GM19372 (cell line): Measurements from ENCODE around the gene IPO13.

Experiments used
- ATAC-seq: cut with Tn5 transposase; IDR thresholded peaks from one replicate; pipeline ENCODE4 v1.9.1; 2021; ENCODE audit warnings: mild to moderate bottlenecking, low read depth, moderate library complexity; ENCODE audit not compliant: unreplicated experiment

The IPO13 gene

GRCh38 chr1:43946236-43947060, at the start of gene IPO13:
Gene IPO13 (plus strand): TSS chr1:43946950. CDS start chr1:43947601, 651 bp downstream.
- peak; percentile 93 for ATAC-seq

- ATAC-seq: no peak
Measured at GRCh38 chr1:43898981-43899380, 47.8 kb upstream of the IPO13 start.

- ATAC-seq: no peak
Measured at GRCh38 chr1:43900386-43900785, 46.4 kb upstream of the IPO13 start.

GRCh38 chr1:43901196-43901961, 45.4 kb upstream of the IPO13 start:
- no peak for ATAC-seq

GRCh38 chr1:43902058-43902831, 44.5 kb upstream of the IPO13 start:
- no peak for ATAC-seq

GRCh38 chr1:43904660-43905551, 41.8 kb upstream of the IPO13 start:
- no peak for ATAC-seq

- no peak for ATAC-seq
Measured at GRCh38 chr1:43908226-43908625, 38.5 kb upstream of the IPO13 start.

GRCh38 chr1:43908858-43909257, 37.9 kb upstream of the IPO13 start:
- no peak for ATAC-seq

- no peak for ATAC-seq
Measured at GRCh38 chr1:43910343-43910742, 36.4 kb upstream of the IPO13 start.

GRCh38 chr1:43912607-43913006, 34.1 kb upstream of the IPO13 start:
- no peak for ATAC-seq

GRCh38 chr1:43913051-43913501, 33.7 kb upstream of the IPO13 start:
- no peak for ATAC-seq

GRCh38 chr1:43913666-43914360, 32.9 kb upstream of the IPO13 start:
- ATAC-seq: no peak

GRCh38 chr1:43914576-43915525, 31.9 kb upstream of the IPO13 start:
- ATAC-seq: no peak

GRCh38 chr1:43919906-43920305, 26.8 kb upstream of the IPO13 start:
- no peak for ATAC-seq

GRCh38 chr1:43921022-43921421, 25.7 kb upstream of the IPO13 start:
- no peak for ATAC-seq

- no peak for ATAC-seq
Measured at GRCh38 chr1:43924516-43924915, 22.2 kb upstream of the IPO13 start.

- ATAC-seq: no peak
Measured at GRCh38 chr1:43925846-43926245, 20.9 kb upstream of the IPO13 start.
